ENCODE measurements around the gene UNKL. TPM values are rescaled to one million over a fixed set of nuclear protein-coding genes. Genes with fewer than 3 reads are reported as not detected.

The UNKL gene
- total RNA-seq, 1 donor from 2014 or later: 13.4 TPM

DNA sequence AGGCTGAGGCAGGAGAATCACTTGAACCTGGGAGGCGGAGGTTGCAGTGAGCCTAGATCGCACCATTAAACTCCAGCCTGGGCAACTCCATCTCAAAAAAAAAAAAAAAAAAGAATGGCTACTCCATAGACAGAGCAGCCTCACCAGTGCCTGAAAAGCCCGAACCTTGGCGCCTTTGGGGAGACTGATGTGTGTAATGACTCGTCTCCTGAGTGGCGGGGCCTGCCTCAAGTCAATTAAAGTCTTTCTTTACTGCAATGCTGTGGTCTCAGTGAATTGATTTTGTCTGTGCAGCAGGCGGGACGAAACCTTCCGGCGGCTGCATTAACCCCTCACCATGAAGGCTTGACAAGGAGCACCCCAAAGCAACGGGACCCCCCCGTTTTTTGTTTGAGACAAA lies 9.5 kb upstream of the UNKL start:
- TF ChIP-seq, protein P1, sequence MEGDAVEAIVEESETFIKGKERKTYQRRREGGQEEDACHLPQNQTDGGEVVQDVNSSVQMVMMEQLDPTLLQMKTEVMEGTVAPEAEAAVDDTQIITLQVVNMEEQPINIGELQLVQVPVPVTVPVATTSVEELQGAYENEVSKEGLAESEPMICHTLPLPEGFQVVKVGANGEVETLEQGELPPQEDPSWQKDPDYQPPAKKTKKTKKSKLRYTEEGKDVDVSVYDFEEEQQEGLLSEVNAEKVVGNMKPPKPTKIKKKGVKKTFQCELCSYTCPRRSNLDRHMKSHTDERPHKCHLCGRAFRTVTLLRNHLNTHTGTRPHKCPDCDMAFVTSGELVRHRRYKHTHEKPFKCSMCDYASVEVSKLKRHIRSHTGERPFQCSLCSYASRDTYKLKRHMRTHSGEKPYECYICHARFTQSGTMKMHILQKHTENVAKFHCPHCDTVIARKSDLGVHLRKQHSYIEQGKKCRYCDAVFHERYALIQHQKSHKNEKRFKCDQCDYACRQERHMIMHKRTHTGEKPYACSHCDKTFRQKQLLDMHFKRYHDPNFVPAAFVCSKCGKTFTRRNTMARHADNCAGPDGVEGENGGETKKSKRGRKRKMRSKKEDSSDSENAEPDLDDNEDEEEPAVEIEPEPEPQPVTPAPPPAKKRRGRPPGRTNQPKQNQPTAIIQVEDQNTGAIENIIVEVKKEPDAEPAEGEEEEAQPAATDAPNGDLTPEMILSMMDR (IDR thresholded peaks at IDR 0.05; ENCODE audit: borderline replicate concordance): no peak
- Histone ChIP-seq H3K36me3 (no peaks in the 10 kb centered on the region), H3K9me3 (replicated peaks) (no peaks in the 10 kb centered on the region), H3K27me3 (ENCODE audit: low read depth) (no peaks in the 10 kb centered on the region), H3K27ac (replicated peaks) (no peak overlapping the region), H3K4me3 (no peak overlapping the region), H3K4me1 (peaks cover 31% of the 10 kb centered on the region)
- intact Hi-C loops (cut with micrococcal nuclease): no loop called here
- no peak for DNase-seq

DNA sequence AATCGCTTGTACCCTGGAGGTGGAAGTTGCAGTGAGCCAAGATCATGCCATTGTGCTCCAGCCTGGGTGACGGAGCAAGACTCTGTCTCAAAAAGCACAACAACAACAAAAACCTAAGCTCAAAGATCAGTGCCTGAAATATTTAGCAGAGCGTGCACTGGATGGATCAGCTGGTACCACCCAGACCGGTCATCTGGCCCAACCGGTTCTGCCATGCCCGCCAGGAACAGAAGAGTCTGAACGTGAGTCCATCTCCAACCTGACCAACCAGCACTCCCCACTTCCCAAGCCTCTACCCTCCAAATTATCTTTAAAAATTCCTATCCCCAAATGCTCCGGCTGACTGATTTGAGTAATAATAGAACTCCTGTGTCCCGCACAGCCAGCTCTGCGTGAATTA lies 7.6 kb upstream of the UNKL start:
- TF ChIP-seq, protein P1 (IDR thresholded peaks at IDR 0.05; ENCODE audit: borderline replicate concordance): no peak
- Histone ChIP-seq H3K36me3 (peaks cover 7% of the 10 kb centered on the region), H3K4me1 (peaks cover 38% of the 10 kb centered on the region), H3K4me3 (no peak overlapping the region), H3K27ac (replicated peaks) (no peak overlapping the region), H3K27me3 (ENCODE audit: low read depth) (no peaks in the 10 kb centered on the region), H3K9me3 (replicated peaks) (no peaks in the 10 kb centered on the region)
- intact Hi-C loops (cut with micrococcal nuclease): no loop called here
- no peak for DNase-seq

GRCh38 chr16:1420111-1420539 lies 5.6 kb upstream of the UNKL start:
- no peak for DNase-seq
- Histone ChIP-seq H3K9me3 (replicated peaks) (no peaks in the 10 kb centered on the region), H3K27ac (replicated peaks) (peak overlapping the region; percentile 97), H3K36me3 (peaks cover 7% of the 10 kb centered on the region), H3K27me3 (ENCODE audit: low read depth) (no peaks in the 10 kb centered on the region), H3K4me3 (peak overlapping the region; percentile 80), H3K4me1 (peaks cover 38% of the 10 kb centered on the region)
- TF ChIP-seq, protein P1 (IDR thresholded peaks at IDR 0.05; ENCODE audit: borderline replicate concordance): no peak
- intact Hi-C loops (cut with micrococcal nuclease): no loop called here

GRCh38 chr16:1416521-1416941 lies 2.0 kb upstream of the UNKL start:
- no peaks in the 10 kb centered on the region for H3K9me3 ChIP-seq (replicated peaks)
- intact Hi-C loops (cut with micrococcal nuclease): no loop called here
- peaks cover 64% of the 10 kb centered on the region for H3K4me1 ChIP-seq
- no peaks in the 10 kb centered on the region for H3K27me3 ChIP-seq (ENCODE audit: low read depth)
- H3K4me3 ChIP-seq: no peak overlapping the region
- H3K27ac ChIP-seq (replicated peaks): no peak overlapping the region
- peaks cover 18% of the 10 kb centered on the region for H3K36me3 ChIP-seq
- TF ChIP-seq, protein P1 (IDR thresholded peaks at IDR 0.05; ENCODE audit: borderline replicate concordance): no peak
- no peak for DNase-seq

DNA sequence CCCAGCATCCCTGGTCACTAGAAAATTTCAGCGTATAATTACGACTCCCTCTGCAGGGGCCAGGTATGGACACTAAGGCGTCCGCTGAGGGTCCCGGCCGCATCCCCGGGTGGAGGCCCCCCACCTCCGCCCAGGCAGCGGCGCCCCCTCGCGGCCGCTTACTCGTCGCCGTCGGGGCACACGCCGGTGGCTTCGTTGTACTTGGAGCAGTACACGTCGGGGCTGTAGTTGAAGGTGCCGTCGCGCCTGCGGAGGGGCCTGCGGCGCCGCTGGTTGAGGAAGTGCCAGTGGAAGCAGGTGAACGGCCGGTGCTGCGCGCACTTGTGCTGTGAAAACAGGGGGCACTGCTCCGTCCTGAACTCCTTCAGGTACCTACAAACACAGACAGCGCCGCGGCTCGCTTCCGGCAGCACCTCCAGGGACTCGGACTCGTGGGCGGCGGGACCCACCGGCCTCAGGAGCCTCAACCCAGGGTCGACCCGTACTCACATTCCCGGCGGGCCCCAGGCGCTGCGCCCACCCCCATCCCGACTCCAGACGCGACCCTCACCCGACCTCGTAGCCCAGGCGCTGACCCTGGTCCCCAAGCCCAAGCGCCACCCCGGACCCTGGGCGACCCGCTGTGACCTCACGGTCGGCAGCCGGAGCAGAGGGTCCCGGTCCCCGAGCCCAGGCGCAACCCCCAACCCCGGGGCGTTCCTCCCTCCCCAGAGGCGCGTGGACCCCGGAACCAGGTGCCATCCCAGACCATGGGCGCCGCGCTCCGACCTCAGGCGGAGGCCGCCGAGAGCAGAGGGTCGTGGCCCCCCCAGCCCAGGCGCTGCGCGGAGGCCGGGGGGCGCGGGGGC lies 596 bp downstream of the UNKL start:
- H3K4me1 ChIP-seq: peaks cover 43% of the 10 kb centered on the region
- no peaks in the 10 kb centered on the region for H3K9me3 ChIP-seq (replicated peaks)
- peak overlapping the region; percentile 96 for H3K4me3 ChIP-seq
- peak overlapping the region; percentile 90 for H3K27ac ChIP-seq (replicated peaks)
- H3K36me3 ChIP-seq: peaks cover 31% of the 10 kb centered on the region
- H3K27me3 ChIP-seq (ENCODE audit: low read depth): no peaks in the 10 kb centered on the region
- intact Hi-C loops (cut with micrococcal nuclease): no loop called here
- DNase-seq: peak; percentile 46
- TF ChIP-seq, protein P1 (IDR thresholded peaks at IDR 0.05; ENCODE audit: borderline replicate concordance): peak; percentile 62

Measured in left ventricle myocardium inferior (tissue), 1 donor.